ENCODE measurements around the gene METAP1D. TPM values are rescaled to one million over a fixed set of nuclear protein-coding genes. Genes with fewer than 3 reads are reported as not detected.
A peak's percentile ranks its signal among the peaks of the same experiment; 100 is the strongest.

METAP1D gene
- total RNA-seq, 1 experiment from 2014 or later: 15.8 TPM

DNA sequence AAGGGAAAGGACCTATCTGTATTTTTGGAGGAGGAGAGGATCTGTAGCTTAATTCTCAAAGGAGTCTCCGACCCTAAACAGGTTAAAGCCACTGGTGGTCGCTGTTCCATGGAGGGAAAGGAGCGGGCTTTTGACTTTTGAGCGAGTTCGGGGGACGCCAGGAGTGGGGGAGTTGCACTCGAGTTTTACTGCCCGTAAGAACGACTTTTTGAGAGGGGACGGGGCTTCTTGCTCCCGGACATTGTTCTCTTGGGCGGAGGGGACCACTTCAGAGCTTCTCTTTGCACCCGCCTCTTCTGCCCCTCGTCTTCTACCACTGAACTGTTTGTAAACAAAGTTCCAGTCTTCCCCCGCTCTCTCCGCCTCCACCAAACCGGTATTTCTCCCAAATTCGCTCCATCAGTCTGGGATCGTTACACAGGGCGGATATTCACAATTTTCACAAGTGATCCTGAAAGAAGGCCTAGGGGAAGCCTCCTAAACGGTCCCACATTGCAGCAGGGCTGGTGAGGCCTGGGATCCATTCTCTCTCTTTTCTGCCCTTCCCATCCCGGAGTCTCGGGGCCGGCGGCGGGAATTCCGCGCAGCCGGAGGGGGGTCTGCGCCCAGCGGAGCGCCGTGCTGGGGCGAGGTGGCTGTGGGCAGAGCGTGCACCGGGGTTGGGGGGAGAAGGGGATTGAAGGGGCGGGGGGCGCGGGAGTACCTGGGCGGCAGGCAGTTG is 96.3 kb downstream of the METAP1D start:
- Histone ChIP-seq H3K27me3 (ENCODE audit: insufficient read depth, low read length) (no peaks in the 10 kb centered on the region), H3K9ac (ENCODE audit: low read length) (peak overlapping the region; percentile 87; the same call in 1 of the 2 replicates), H4K20me1 (ENCODE audit: insufficient read depth) (no peaks in the 10 kb centered on the region), H3K4me3 (replicated peaks in 1 of 2; ENCODE audit: low read depth in 1 of 2, low read length in 2 of 2) (peak overlapping the region; percentile 73 to 79; a peak in 3 of 4 replicates), H3K27ac (ENCODE audit: low read depth, low read length) (peak overlapping the region; percentile 86; the same call in 1 of the 2 replicates), H3K4me2 (ENCODE audit: low read length) (peak overlapping the region; percentile 99), H3K4me1 (ENCODE audit: control insufficient read depth in 1 of 2, insufficient read depth in 2 of 2, low read length in 2 of 2) (peaks cover 37 to 58% of the 10 kb centered on the region in 2 experiments), H2AFZ (ENCODE audit: low read depth, low read length, poor library complexity, severe bottlenecking) (no peak overlapping the region), H3K9me2 (ENCODE audit: insufficient read depth) (no peaks in the 10 kb centered on the region), H3K79me2 (ENCODE audit: insufficient read depth, low read length) (no peaks in the 10 kb centered on the region), H3K36me3 (ENCODE audit: control insufficient read depth in 1 of 2, insufficient read depth in 2 of 2, low read length in 2 of 2) (no peaks in the 10 kb centered on the region), H3K9me3 (ENCODE audit: control insufficient read depth in 1 of 2, insufficient read depth in 1 of 2, low read depth in 1 of 2, low read length in 2 of 2) (no peaks in the 10 kb centered on the region)
- ChIA-PET POLR2A (no interaction called here), RAD21 (ENCODE audit: low non-redundant PET in 1 of 2, low total read pairs in 2 of 2, uncharacterized antibody in 2 of 2, unreplicated experiment in 2 of 2) (interaction anchor here in 1 of 2 experiments (0.8 kb wide), 1 partner anchor 283 kb away, joined by 3 read pairs; no protein-coding TSS in a partner anchor), CTCF (interaction anchor here (1.4 kb wide), 1 partner anchor 283 kb away, joined by 3 read pairs; no protein-coding TSS in a partner anchor)
- BruUV-seq (replicated peaks): no TSS peak
- ATAC-seq (no peak), DNase-seq (ENCODE audit: low read depth, low spot score) (no peak)
- intact Hi-C loops (cut with micrococcal nuclease): loop anchor here (10.0 kb wide), 1 partner anchor 171 kb away; the partner anchor contains the start of gene HAT1
- TF ChIP-seq JUND (IDR thresholded peaks at IDR 0.05) (no peak), ZNF274 (IDR thresholded peaks at IDR 0.05; ENCODE audit: low read depth, low read length) (no peak), POLR2A (IDR thresholded peaks at IDR 0.05; ENCODE audit: borderline replicate concordance, extremely low read depth, insufficient read depth, insufficient read length) (no peak), ZFX (IDR thresholded peaks at IDR 0.05) (no peak), SIN3A (IDR thresholded peaks at IDR 0.05; ENCODE audit: low read depth) (no peak), YY1 (IDR thresholded peaks at IDR 0.05; ENCODE audit: extremely low read depth, insufficient replicate concordance, low read depth, low read length) (no peak), POLR2AphosphoS5 (IDR thresholded peaks at IDR 0.05; ENCODE audit: low read depth, low read length) (no peak), ELF1 (IDR thresholded peaks at IDR 0.05; ENCODE audit: borderline replicate concordance, low read depth) (no peak), CEBPB (IDR thresholded peaks at IDR 0.05; ENCODE audit: low read depth) (no peak), RAD21 (IDR thresholded peaks at IDR 0.05; ENCODE audit: low read depth) (no peak), EZH2 (IDR thresholded peaks at IDR 0.05) (no peak), CBX3 (IDR thresholded peaks at IDR 0.05; ENCODE audit: low read depth) (no peak), FOSL1 (IDR thresholded peaks at IDR 0.05; ENCODE audit: low read depth) (no peak), SRF (IDR thresholded peaks at IDR 0.05; ENCODE audit: low read depth) (no peak), EZH2phosphoT487 (IDR thresholded peaks at IDR 0.05; ENCODE audit: borderline replicate concordance) (no peak), TCF7L2 (IDR thresholded peaks at IDR 0.05; ENCODE audit: borderline replicate concordance, extremely low read depth, insufficient read depth, insufficient read length) (no peak), EGR1 (IDR thresholded peaks at IDR 0.05; ENCODE audit: low read depth) (no peak)
- TF ChIP-seq, protein P1, sequence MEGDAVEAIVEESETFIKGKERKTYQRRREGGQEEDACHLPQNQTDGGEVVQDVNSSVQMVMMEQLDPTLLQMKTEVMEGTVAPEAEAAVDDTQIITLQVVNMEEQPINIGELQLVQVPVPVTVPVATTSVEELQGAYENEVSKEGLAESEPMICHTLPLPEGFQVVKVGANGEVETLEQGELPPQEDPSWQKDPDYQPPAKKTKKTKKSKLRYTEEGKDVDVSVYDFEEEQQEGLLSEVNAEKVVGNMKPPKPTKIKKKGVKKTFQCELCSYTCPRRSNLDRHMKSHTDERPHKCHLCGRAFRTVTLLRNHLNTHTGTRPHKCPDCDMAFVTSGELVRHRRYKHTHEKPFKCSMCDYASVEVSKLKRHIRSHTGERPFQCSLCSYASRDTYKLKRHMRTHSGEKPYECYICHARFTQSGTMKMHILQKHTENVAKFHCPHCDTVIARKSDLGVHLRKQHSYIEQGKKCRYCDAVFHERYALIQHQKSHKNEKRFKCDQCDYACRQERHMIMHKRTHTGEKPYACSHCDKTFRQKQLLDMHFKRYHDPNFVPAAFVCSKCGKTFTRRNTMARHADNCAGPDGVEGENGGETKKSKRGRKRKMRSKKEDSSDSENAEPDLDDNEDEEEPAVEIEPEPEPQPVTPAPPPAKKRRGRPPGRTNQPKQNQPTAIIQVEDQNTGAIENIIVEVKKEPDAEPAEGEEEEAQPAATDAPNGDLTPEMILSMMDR (IDR thresholded peaks at IDR 0.05 in 2 of 3, conservative IDR thresholded peaks at IDR 0.05 in 1 of 3; ENCODE audit: borderline replicate concordance in 1 of 3, insufficient read depth in 1 of 3, low read depth in 2 of 3, low read length in 2 of 3): no peak
- TF ChIP-seq, protein P2, sequence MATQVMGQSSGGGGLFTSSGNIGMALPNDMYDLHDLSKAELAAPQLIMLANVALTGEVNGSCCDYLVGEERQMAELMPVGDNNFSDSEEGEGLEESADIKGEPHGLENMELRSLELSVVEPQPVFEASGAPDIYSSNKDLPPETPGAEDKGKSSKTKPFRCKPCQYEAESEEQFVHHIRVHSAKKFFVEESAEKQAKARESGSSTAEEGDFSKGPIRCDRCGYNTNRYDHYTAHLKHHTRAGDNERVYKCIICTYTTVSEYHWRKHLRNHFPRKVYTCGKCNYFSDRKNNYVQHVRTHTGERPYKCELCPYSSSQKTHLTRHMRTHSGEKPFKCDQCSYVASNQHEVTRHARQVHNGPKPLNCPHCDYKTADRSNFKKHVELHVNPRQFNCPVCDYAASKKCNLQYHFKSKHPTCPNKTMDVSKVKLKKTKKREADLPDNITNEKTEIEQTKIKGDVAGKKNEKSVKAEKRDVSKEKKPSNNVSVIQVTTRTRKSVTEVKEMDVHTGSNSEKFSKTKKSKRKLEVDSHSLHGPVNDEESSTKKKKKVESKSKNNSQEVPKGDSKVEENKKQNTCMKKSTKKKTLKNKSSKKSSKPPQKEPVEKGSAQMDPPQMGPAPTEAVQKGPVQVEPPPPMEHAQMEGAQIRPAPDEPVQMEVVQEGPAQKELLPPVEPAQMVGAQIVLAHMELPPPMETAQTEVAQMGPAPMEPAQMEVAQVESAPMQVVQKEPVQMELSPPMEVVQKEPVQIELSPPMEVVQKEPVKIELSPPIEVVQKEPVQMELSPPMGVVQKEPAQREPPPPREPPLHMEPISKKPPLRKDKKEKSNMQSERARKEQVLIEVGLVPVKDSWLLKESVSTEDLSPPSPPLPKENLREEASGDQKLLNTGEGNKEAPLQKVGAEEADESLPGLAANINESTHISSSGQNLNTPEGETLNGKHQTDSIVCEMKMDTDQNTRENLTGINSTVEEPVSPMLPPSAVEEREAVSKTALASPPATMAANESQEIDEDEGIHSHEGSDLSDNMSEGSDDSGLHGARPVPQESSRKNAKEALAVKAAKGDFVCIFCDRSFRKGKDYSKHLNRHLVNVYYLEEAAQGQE (IDR thresholded peaks at IDR 0.05; ENCODE audit: low read depth): no peak

All from HCT116 (cell line).